ENCODE measurements around the gene LRRC7. TPM values are rescaled to one million over a fixed set of nuclear protein-coding genes. Genes with fewer than 3 reads are reported as not detected.
"Not testable (repeated sequence)": the region's sequence is repeated elsewhere in the genome, so short reads cannot be mapped to it uniquely, and the experiment has no call there.

The LRRC7 gene
- total and polyA plus RNA-seq, 2 of the 8 experiments (the other 6 are each of a cell fraction or from before 2014, with no cell fraction given) = 0.03 to 0.17 TPM

- Histone ChIP-seq H3K79me2 (ENCODE audit: control insufficient read depth in 1 of 2, insufficient read depth in 2 of 2, low read length in 2 of 2) (no peaks in the 10 kb centered on the region), H2BK20ac (ENCODE audit: low read length) (no peak overlapping the region), H4K8ac (ENCODE audit: extremely low read depth, insufficient read depth, low read length) (no peak overlapping the region), H3K27me3 (replicated peaks in 1 of 4; ENCODE audit: control insufficient read depth in 3 of 4, extremely low read depth in 1 of 4, insufficient read depth in 3 of 4, low read length in 3 of 4) (peaks cover 0 to 1% (median 0%) of the 10 kb centered on the region in 4 experiments; a peak in 1 of 7 replicates), H3K4ac (replicated peaks; ENCODE audit: insufficient read length, low read depth, low read length) (no peak overlapping the region), H2BK15ac (ENCODE audit: low read length) (no peak overlapping the region), H3K9me3 (ENCODE audit: insufficient read depth in 2 of 2, low read depth in 1 of 2, low read length in 1 of 2) (no peaks in the 10 kb centered on the region), H3K4me2 (ENCODE audit: insufficient read depth in 1 of 2, low read depth in 2 of 2, low read length in 2 of 2) (no peak overlapping the region), H3K18ac (ENCODE audit: extremely low read depth, low read length) (no peak overlapping the region), H2BK120ac (replicated peaks; ENCODE audit: low read depth, low read length) (no peak overlapping the region), H3K23me2 (ENCODE audit: low read depth, low read length) (no peaks in the 10 kb centered on the region), H2AK5ac (ENCODE audit: low read depth, low read length) (no peak overlapping the region), H3K4me1 (replicated peaks in 1 of 4; ENCODE audit: control insufficient read depth in 3 of 4, insufficient read depth in 4 of 4, low read length in 3 of 4) (no peaks in the 10 kb centered on the region), H3K36me3 (ENCODE audit: control insufficient read depth in 2 of 4, insufficient read depth in 4 of 4, low read length in 3 of 4) (no peaks in the 10 kb centered on the region), H2BK5ac (ENCODE audit: low read depth, low read length) (no peak overlapping the region), H3K14ac (ENCODE audit: insufficient read length) (no peak overlapping the region), H3K23ac (ENCODE audit: insufficient read length) (no peak overlapping the region), H3K79me1 (ENCODE audit: low read depth, low read length) (no peaks in the 10 kb centered on the region), H2BK12ac (ENCODE audit: low read depth, low read length) (no peak overlapping the region), H3K56ac (replicated peaks; ENCODE audit: insufficient read length, low read depth, low read length) (no peak overlapping the region), H3K9ac (replicated peaks in 1 of 4; ENCODE audit: extremely low read depth in 1 of 4, low read depth in 3 of 4, low read length in 3 of 4) (no peak overlapping the region), H3K4me3 (ENCODE audit: extremely low read depth in 1 of 4, insufficient read depth in 2 of 4, low read depth in 3 of 4, low read length in 4 of 4) (no peak overlapping the region), H3K27ac (ENCODE audit: low read depth, low read length) (no peak overlapping the region), H4K20me1 (replicated peaks in 1 of 2; ENCODE audit: control insufficient read depth in 1 of 2, insufficient read depth in 2 of 2, low read length in 2 of 2) (no peaks in the 10 kb centered on the region), H4K91ac (replicated peaks; ENCODE audit: insufficient read length, low read length) (no peak overlapping the region), H2AFZ (ENCODE audit: low read length) (no peak overlapping the region; the same call in 1 of the 2 replicates), H4K5ac (ENCODE audit: insufficient read length, low read depth, low read length) (no peak overlapping the region)
- CTCF ChIA-PET (ENCODE audit: partially characterized antibody) = no interaction called here
- FAIRE-seq = no peak
- TF ChIP-seq SAP30 (IDR thresholded peaks at IDR 0.05; ENCODE audit: insufficient read depth, insufficient replicate concordance, low read length) = no peak
- no peak for DNase-seq (ENCODE audit: low read depth in 1 of 2, low spot score in 2 of 2)
- POLR2A ChIA-PET (ENCODE audit: partially characterized antibody) = no interaction called here
- 72% methylated on average over 3 of the region's 3 CpGs; no CpG with 5 or more reads in 1 of the 2 experiments for WGBS, 2 experiments (ENCODE audit: extremely low coverage in 1 of 2, insufficient coverage in 1 of 2, insufficient read length in 1 of 2, insufficient replicate concordance in 2 of 2, low coverage in 1 of 2, low lambda C conversion rate in 2 of 2, missing lambda C conversion rate in 1 of 2)
Measured at GRCh38 chr1:69878338-69878737, 310.6 kb downstream of the LRRC7 start.

GRCh38 chr1:69888016-69888415 is 320.3 kb downstream of the LRRC7 start:
- H3K27ac ChIP-seq (ENCODE audit: low read depth, low read length); H2BK5ac ChIP-seq (ENCODE audit: low read depth, low read length); H2BK120ac ChIP-seq (replicated peaks; ENCODE audit: low read depth, low read length); H3K4me2 ChIP-seq (ENCODE audit: insufficient read depth in 1 of 2, low read depth in 2 of 2, low read length in 2 of 2); H3K79me1 ChIP-seq (ENCODE audit: low read depth, low read length); H3K23me2 ChIP-seq (ENCODE audit: low read depth, low read length); H3K4me3 ChIP-seq (ENCODE audit: extremely low read depth in 1 of 4, insufficient read depth in 2 of 4, low read depth in 3 of 4, low read length in 4 of 4); H2BK12ac ChIP-seq (ENCODE audit: low read depth, low read length); H3K56ac ChIP-seq (replicated peaks; ENCODE audit: insufficient read length, low read depth, low read length); H2BK15ac ChIP-seq (ENCODE audit: low read length); H3K4ac ChIP-seq (replicated peaks; ENCODE audit: insufficient read length, low read depth, low read length); H3K4me1 ChIP-seq (replicated peaks in 1 of 4; ENCODE audit: control insufficient read depth in 3 of 4, insufficient read depth in 4 of 4, low read length in 3 of 4); H4K8ac ChIP-seq (ENCODE audit: extremely low read depth, insufficient read depth, low read length); H2AK5ac ChIP-seq (ENCODE audit: low read depth, low read length); H3K23ac ChIP-seq (ENCODE audit: insufficient read length); H4K91ac ChIP-seq (replicated peaks; ENCODE audit: insufficient read length, low read length); H4K20me1 ChIP-seq (replicated peaks in 1 of 2; ENCODE audit: control insufficient read depth in 1 of 2, insufficient read depth in 2 of 2, low read length in 2 of 2); H3K79me2 ChIP-seq (ENCODE audit: control insufficient read depth in 1 of 2, insufficient read depth in 2 of 2, low read length in 2 of 2); H3K18ac ChIP-seq (ENCODE audit: extremely low read depth, low read length); H3K27me3 ChIP-seq (replicated peaks in 1 of 4; ENCODE audit: control insufficient read depth in 3 of 4, extremely low read depth in 1 of 4, insufficient read depth in 3 of 4, low read length in 3 of 4); FAIRE-seq; POLR2A ChIA-PET (ENCODE audit: partially characterized antibody); H3K14ac ChIP-seq (ENCODE audit: insufficient read length); CTCF ChIA-PET (ENCODE audit: partially characterized antibody); DNase-seq (ENCODE audit: low read depth in 1 of 2, low spot score in 2 of 2); H4K5ac ChIP-seq (ENCODE audit: insufficient read length, low read depth, low read length); H3K36me3 ChIP-seq (ENCODE audit: control insufficient read depth in 2 of 4, insufficient read depth in 4 of 4, low read length in 3 of 4); H2BK20ac ChIP-seq (ENCODE audit: low read length); H2AFZ ChIP-seq (ENCODE audit: low read length); H3K9ac ChIP-seq (replicated peaks in 1 of 4; ENCODE audit: extremely low read depth in 1 of 4, low read depth in 3 of 4, low read length in 3 of 4): not testable (repeated sequence)
- WGBS, 2 experiments (ENCODE audit: extremely low coverage in 1 of 2, insufficient coverage in 1 of 2, insufficient read length in 1 of 2, insufficient replicate concordance in 2 of 2, low coverage in 1 of 2, low lambda C conversion rate in 2 of 2, missing lambda C conversion rate in 1 of 2) = 93% methylated on average over 8 of the region's 14 CpGs; no CpG with 5 or more reads in 1 of the 2 experiments
- H3K9me3 ChIP-seq (ENCODE audit: insufficient read depth in 2 of 2, low read depth in 1 of 2, low read length in 1 of 2) = peaks cover 2 to 19% of the 10 kb centered on the region in 2 experiments; a peak in 3 of 4 replicates
